OCI-LY3 (cell line): ENCODE data around the gene E2F3.

Experiments
- H2AFZ ChIP-seq: fragments of 200-600, 300-600 bp; shearing (Covaris generic); 2 replicates; pipeline ENCODE4 v1.6.0; 2014; ENCODE audit warnings: antibody characterized with exemption, low read depth, low read length
- H3K27ac ChIP-seq: fragments of 200-600, 300-600 bp; sonication (generic); 2 replicates; pipeline ENCODE4 v1.5.1; 2014; ENCODE audit warnings: mild to moderate bottlenecking, low read length, moderate library complexity, mixed read lengths
- H3K27me3 ChIP-seq: fragments of 200-600, 300-600 bp; sonication (generic); 2 replicates; pipeline ENCODE4 v1.6.1; 2014; ENCODE audit warnings: low read depth, low read length, mixed read lengths
- H3K36me3 ChIP-seq: fragments of 200-600, 300-600 bp; sonication (generic); replicated peaks from 2 replicates; pipeline ENCODE3; 2014; ENCODE audit warnings: low read depth, low read length, mixed read lengths
- H3K4me1 ChIP-seq: fragments of 300-600, 200-600 bp; sonication (generic); 2 replicates; pipeline ENCODE4 v1.6.1; 2014; ENCODE audit warnings: low read length, mixed read lengths
- H3K4me2 ChIP-seq: fragments of 200-600, 300-600 bp; sonication (generic); 2 replicates; pipeline ENCODE4 v1.6.1; 2014; ENCODE audit warnings: low read length, mixed read lengths
- H3K4me3 ChIP-seq: fragments of 300-600, 200-600 bp; sonication (generic); 2 replicates; pipeline ENCODE4 v1.5.1; 2014; ENCODE audit warnings: antibody characterized with exemption, mild to moderate bottlenecking, low read length, moderate library complexity
- H3K79me2 ChIP-seq: fragments of 300-600, 200-600 bp; shearing (Covaris generic); 2 replicates; pipeline ENCODE4 v1.6.1; 2014; ENCODE audit warnings: mild to moderate bottlenecking, low read length, mixed read lengths
- H3K9ac ChIP-seq: fragments of 300-600, 200-600 bp; shearing (Covaris generic); 2 replicates; pipeline ENCODE4 v1.6.0; 2014; ENCODE audit warnings: mild to moderate bottlenecking, low read length, moderate library complexity
- H3K9me3 ChIP-seq: fragments of 200-600, 300-600 bp; shearing (Covaris generic); 2 replicates; pipeline ENCODE4 v1.6.1; 2014; ENCODE audit warnings: low read length, mixed read lengths; ENCODE audit not compliant: insufficient read depth
- H4K20me1 ChIP-seq: fragments of 200-600, 300-600 bp; sonication (generic); 2 replicates; pipeline ENCODE4 v1.6.1; 2016; ENCODE audit warnings: low read length, mixed read lengths; ENCODE audit not compliant: insufficient read depth
- EZH2phosphoT487 ChIP-seq: fragments of 200-600 bp; shearing (Covaris generic); IDR thresholded peaks from 2 replicates; pipeline ENCODE4 v1.6.1; 2018; ENCODE audit warnings: antibody characterized with exemption, mixed run types, low read depth
- TF ChIP-seq, protein P1 (sequence below): fragments of 200-600, 300-600 bp; sonication (generic); IDR thresholded peaks from 2 replicates; pipeline ENCODE4 v1.5.1; 2014; ENCODE audit warnings: antibody characterized with exemption, low read length, low read depth

The E2F3 gene

DNA sequence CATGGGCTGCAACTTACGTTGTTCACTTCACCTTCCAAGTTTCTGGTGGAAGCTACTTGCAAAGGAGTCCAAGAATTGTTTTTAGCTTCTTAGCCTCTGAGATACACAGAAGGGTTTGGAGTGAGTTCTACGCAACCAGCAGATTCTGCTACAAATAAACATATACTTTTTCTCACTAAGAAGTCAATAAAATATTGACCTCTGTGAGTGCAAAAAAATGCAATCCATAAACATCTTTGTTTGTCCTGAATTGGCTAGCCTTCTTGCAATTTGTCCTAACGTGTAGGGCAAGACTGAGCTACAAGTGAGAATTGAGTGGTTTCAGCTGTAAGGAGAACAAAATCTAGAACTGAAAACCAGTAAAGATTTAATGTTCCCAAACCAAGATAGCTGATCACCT, 26.2 kb upstream of the E2F3 start:
- Histone ChIP-seq H3K4me3 (no peak overlapping the region), H3K4me2 (no peak overlapping the region), H3K9me3 (no peaks in the 10 kb centered on the region), H3K27ac (no peak overlapping the region), H3K9ac (no peak overlapping the region), H3K4me1 (peaks cover 7% of the 10 kb centered on the region), H3K36me3 (no peaks in the 10 kb centered on the region), H4K20me1 (no peaks in the 10 kb centered on the region), H3K27me3 (no peaks in the 10 kb centered on the region), H2AFZ (no peak overlapping the region), H3K79me2 (no peaks in the 10 kb centered on the region)
- TF ChIP-seq, protein P1, sequence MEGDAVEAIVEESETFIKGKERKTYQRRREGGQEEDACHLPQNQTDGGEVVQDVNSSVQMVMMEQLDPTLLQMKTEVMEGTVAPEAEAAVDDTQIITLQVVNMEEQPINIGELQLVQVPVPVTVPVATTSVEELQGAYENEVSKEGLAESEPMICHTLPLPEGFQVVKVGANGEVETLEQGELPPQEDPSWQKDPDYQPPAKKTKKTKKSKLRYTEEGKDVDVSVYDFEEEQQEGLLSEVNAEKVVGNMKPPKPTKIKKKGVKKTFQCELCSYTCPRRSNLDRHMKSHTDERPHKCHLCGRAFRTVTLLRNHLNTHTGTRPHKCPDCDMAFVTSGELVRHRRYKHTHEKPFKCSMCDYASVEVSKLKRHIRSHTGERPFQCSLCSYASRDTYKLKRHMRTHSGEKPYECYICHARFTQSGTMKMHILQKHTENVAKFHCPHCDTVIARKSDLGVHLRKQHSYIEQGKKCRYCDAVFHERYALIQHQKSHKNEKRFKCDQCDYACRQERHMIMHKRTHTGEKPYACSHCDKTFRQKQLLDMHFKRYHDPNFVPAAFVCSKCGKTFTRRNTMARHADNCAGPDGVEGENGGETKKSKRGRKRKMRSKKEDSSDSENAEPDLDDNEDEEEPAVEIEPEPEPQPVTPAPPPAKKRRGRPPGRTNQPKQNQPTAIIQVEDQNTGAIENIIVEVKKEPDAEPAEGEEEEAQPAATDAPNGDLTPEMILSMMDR, result no peak
- no peak for TF ChIP-seq EZH2phosphoT487

DNA sequence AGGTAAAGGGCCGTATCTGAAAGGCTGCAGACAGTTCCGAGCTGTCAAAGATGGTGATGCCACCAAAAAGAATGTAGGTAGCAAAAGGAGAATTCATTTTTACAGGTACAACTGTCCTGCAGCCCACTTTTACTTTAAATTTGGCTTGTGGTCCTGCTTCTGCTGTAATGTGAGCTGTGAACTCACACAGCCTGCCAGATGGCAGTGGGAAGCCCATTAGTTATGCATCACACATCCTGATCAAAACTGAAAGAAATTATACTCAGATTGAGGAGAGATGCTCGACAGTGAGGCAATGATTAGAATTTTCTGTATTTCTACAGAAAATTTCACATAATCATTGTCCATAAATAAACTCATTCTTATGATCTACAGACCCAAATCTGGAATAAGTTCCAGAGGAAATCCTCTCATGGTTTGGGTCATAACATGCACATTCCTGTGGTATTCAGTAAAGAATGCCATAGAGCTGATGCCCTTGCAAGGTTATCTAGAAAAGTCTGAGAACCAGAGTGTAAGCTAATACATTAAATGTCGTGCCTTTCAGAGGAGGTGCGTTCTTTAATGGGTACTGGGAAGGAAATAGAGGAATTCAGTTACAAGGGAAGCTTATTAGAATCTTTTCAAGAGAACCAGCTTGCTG, 23.9 kb upstream of the E2F3 start:
- Histone ChIP-seq H3K27ac (no peak overlapping the region), H3K9ac (no peak overlapping the region), H3K4me3 (no peak overlapping the region), H2AFZ (no peak overlapping the region), H3K27me3 (no peaks in the 10 kb centered on the region), H3K79me2 (no peaks in the 10 kb centered on the region), H3K9me3 (no peaks in the 10 kb centered on the region), H3K4me2 (peak overlapping the region; percentile 39), H3K36me3 (no peaks in the 10 kb centered on the region), H3K4me1 (peaks cover 7% of the 10 kb centered on the region), H4K20me1 (no peaks in the 10 kb centered on the region)
- TF ChIP-seq EZH2phosphoT487, result no peak
- TF ChIP-seq, protein P1, result no peak

DNA sequence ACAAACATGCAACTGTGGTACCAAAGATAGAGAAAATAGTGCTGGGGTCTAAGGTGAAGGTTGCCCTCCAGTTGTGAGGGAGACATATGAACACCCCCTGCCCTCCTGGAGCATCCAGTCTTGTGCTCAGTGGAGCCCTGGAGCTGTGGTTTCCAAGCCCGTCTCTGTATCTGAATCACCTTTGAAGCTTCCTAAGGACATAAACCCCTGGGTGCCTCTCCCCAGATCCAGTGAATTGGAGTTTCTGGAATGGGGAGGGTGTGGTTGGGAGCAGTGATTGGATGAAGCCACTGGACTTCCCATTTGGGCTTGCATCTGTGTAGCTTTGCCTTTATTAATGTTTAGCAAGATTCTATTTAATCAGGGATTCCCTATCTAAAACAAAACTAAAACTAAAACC, 22.4 kb upstream of the E2F3 start:
- Histone ChIP-seq H3K4me3 (no peak overlapping the region), H3K27me3 (no peaks in the 10 kb centered on the region), H3K4me2 (no peak overlapping the region), H3K4me1 (peaks cover 7% of the 10 kb centered on the region), H2AFZ (no peak overlapping the region), H3K36me3 (no peaks in the 10 kb centered on the region), H4K20me1 (no peaks in the 10 kb centered on the region), H3K79me2 (no peaks in the 10 kb centered on the region), H3K9me3 (no peaks in the 10 kb centered on the region), H3K9ac (no peak overlapping the region), H3K27ac (no peak overlapping the region)
- TF ChIP-seq, protein P1, result no peak
- TF ChIP-seq EZH2phosphoT487, result no peak

DNA sequence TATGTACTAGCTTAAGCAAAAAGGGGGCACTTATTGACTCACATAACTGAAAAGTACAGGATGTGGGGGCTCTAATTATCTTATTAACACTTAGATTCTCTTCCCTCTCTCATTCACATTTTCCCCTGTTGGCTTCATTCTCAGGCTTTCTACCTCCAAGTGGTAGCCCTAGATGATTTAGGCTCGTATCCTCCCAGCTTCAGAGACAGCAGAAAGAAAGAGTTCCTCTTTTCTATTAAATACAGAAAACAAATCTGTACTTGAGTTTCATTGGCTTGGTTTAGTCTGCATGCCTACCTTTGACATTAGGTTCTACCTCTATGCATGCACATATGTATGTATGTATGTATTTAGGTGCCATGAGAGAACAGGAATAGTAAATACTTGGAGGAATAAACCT, 15.5 kb upstream of the E2F3 start:
- Histone ChIP-seq H3K27ac (peak overlapping the region; percentile 3; the same call in 1 of the 2 replicates), H3K9ac (no peak overlapping the region), H3K4me2 (no peak overlapping the region), H3K4me3 (no peak overlapping the region), H4K20me1 (no peaks in the 10 kb centered on the region), H3K9me3 (no peaks in the 10 kb centered on the region), H3K36me3 (no peaks in the 10 kb centered on the region), H3K4me1 (peaks cover 10% of the 10 kb centered on the region), H2AFZ (no peak overlapping the region), H3K79me2 (no peaks in the 10 kb centered on the region), H3K27me3 (no peaks in the 10 kb centered on the region)
- TF ChIP-seq EZH2phosphoT487, result no peak
- TF ChIP-seq, protein P1, result no peak
